SK-N-SH treated with all-trans-retinoic acid at 6 μM for 48 hours (cell line): ENCODE results near the gene ROPN1L.

ENCODE experiments used
- ATAC-seq: fragments of 200-7000 bp; cut with Tn5 transposase; 3 replicates; pipeline ENCODE4 v1.9.1; 2020; ENCODE audit warnings: mild to moderate bottlenecking, moderate library complexity
- ARNTL ChIP-seq: fragments of 450-650 bp; formaldehyde crosslinking; IDR thresholded peaks from 2 replicates; pipeline ENCODE4 v1.5.0; 2020; ENCODE audit warnings: low read depth, mild to moderate bottlenecking, moderate library complexity, borderline replicate concordance
- BACH2 ChIP-seq: fragments of 250-450 bp; sonication (Bioruptor Pico); IDR thresholded peaks from 2 replicates; pipeline ENCODE4 v1.9.0; 2021; ENCODE audit warnings: mild to moderate bottlenecking, borderline replicate concordance
- CSDC2 ChIP-seq: fragments of 250-450 bp; sonication (Bioruptor Pico); IDR thresholded peaks from 2 replicates; pipeline ENCODE4 v1.5.0; 2020; ENCODE audit warnings: mild to moderate bottlenecking, moderate library complexity
- ESRRG ChIP-seq: fragments of 250-450 bp; sonication (Bioruptor Pico); IDR thresholded peaks from 2 replicates; pipeline ENCODE4 v1.6.1; 2021; ENCODE audit warnings: mild to moderate bottlenecking
- GLIS3 ChIP-seq: fragments of 250-450 bp; sonication (Bioruptor Pico); IDR thresholded peaks from 2 replicates; pipeline ENCODE4 v1.5.0; 2020; ENCODE audit warnings: mild to moderate bottlenecking, moderate library complexity
- ISL1 ChIP-seq: fragments of 250-450 bp; sonication (Bioruptor Pico); IDR thresholded peaks from 2 replicates; pipeline ENCODE4 v2.1.2; 2022; ENCODE audit warnings: mild to moderate bottlenecking, moderate library complexity
- OSR1 ChIP-seq: fragments of 250-450 bp; sonication (Bioruptor Pico); IDR thresholded peaks from 2 replicates; pipeline ENCODE4 v1.8.0; 2022; ENCODE audit warnings: moderate library complexity, mild to moderate bottlenecking, inconsistent platforms
- PPARA ChIP-seq: fragments of 250-450 bp; sonication (Bioruptor Pico); IDR thresholded peaks from 2 replicates; pipeline ENCODE4 v1.5.0; 2020; ENCODE audit warnings: mild to moderate bottlenecking, borderline replicate concordance
- RARB ChIP-seq: fragments of 250-450 bp; sonication (Bioruptor Pico); IDR thresholded peaks from 2 replicates; pipeline ENCODE4 v1.8.0; 2021; ENCODE audit warnings: mild to moderate bottlenecking, moderate library complexity
- SNAI2 ChIP-seq: fragments of 250-450 bp; sonication (Bioruptor Pico); IDR thresholded peaks from 2 replicates; pipeline ENCODE4 v1.5.0; 2020; ENCODE audit warnings: mild to moderate bottlenecking, moderate library complexity
- TCF4 ChIP-seq: fragments of 250-450 bp; sonication (Bioruptor Pico); IDR thresholded peaks from 2 replicates; pipeline ENCODE4 v1.8.0; 2021; ENCODE audit warnings: mild to moderate bottlenecking, moderate library complexity, borderline replicate concordance
- TOX ChIP-seq: fragments of 250-450 bp; sonication (Bioruptor Pico); IDR thresholded peaks from 2 replicates; pipeline ENCODE4 v1.8.0; 2021; ENCODE audit warnings: mild to moderate bottlenecking, moderate library complexity, borderline replicate concordance
- ZFP3 ChIP-seq: fragments of 250-450 bp; sonication (Bioruptor Pico); IDR thresholded peaks from 2 replicates; pipeline ENCODE4 v1.5.0; 2020; ENCODE audit warnings: mild to moderate bottlenecking, moderate library complexity
- ZFP30 ChIP-seq: fragments of 450-650 bp; formaldehyde crosslinking; IDR thresholded peaks from 2 replicates; pipeline ENCODE4 v1.5.0; 2022; ENCODE audit warnings: mild to moderate bottlenecking, moderate library complexity
- ZNF565 ChIP-seq: fragments of 450-650 bp; formaldehyde crosslinking; conservative IDR thresholded peaks from 2 replicates; pipeline ENCODE4 v1.5.0; 2020; ENCODE audit warnings: low read depth, mild to moderate bottlenecking, moderate library complexity
- ZNF70 ChIP-seq: fragments of 450-650 bp; formaldehyde crosslinking; IDR thresholded peaks from 2 replicates; pipeline ENCODE4 v1.5.0; 2020; ENCODE audit warnings: mild to moderate bottlenecking, moderate library complexity
- ZNF8 ChIP-seq: fragments of 450-650 bp; formaldehyde crosslinking; IDR thresholded peaks from 2 replicates; pipeline ENCODE4 v1.5.0; 2020; ENCODE audit warnings: mild to moderate bottlenecking, moderate library complexity
- TF ChIP-seq, protein P1 (sequence below): fragments of 250-450 bp; sonication (Bioruptor Pico); IDR thresholded peaks from 2 replicates; pipeline ENCODE4 v1.8.0; 2021; ENCODE audit warnings: low read depth, mild to moderate bottlenecking, moderate library complexity, borderline replicate concordance
- TF ChIP-seq, protein P2 (sequence below): fragments of 250-450 bp; sonication (Bioruptor Pico); IDR thresholded peaks from 2 replicates; pipeline ENCODE4 v1.5.0; 2020; ENCODE audit warnings: mild to moderate bottlenecking, moderate library complexity
- TF ChIP-seq, protein P3 (sequence below): fragments of 250-450 bp; sonication (Bioruptor Pico); IDR thresholded peaks from 2 replicates; pipeline ENCODE4 v1.5.1; 2021; ENCODE audit warnings: mild to moderate bottlenecking, moderate library complexity
- TF ChIP-seq, protein P4 (sequence below): fragments of 250-450 bp; sonication (Bioruptor Pico); IDR thresholded peaks from 2 replicates; pipeline ENCODE4 v1.5.1; 2020; ENCODE audit warnings: low read depth, mild to moderate bottlenecking, moderate library complexity
- TF ChIP-seq, protein P5 (sequence below): fragments of 250-450 bp; sonication (Bioruptor Pico); IDR thresholded peaks from 2 replicates; pipeline ENCODE4 v1.8.0; 2020; ENCODE audit warnings: mild to moderate bottlenecking, moderate library complexity, borderline replicate concordance

Gene ROPN1L

DNA sequence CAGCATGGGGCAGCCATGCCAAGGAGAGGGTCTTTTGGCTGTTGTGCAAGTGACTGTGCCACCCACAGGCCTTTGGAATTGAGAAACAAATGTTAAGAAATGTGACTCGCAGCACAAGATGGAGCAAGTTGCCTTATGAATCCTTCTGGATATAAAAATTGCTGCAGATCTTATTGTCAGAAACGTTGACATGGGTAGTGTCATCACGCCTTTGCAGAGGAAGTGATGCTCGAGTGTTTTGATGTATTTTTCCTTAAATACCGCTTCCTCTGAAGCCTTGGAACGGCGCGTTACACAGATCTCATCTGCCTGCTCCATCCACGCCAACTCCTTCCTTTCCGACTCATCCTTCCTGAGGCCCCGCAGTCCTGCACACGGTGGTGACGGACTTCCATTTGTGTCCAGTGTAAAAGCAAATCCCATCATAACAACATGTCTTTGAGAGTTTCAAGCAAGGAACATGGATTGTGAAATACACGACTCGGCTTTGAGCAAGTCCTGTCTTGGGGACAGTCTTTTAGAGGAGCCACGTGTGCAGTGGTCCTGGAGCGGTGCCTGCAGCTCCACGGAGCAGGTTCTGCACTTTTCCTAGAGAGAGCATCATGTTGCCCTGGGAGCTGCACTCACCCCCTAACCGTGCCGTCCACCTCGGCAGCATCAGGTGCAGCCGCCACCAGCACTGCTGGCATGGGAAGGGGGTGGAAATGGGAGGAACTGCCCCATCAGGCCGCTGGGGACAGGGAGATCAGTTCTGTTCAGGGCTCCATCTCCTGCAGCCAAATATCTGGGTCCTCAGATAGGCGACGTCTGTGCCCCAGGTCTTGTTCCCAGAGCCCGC lies 15.1 kb downstream of the ROPN1L start:
- TF ChIP-seq, protein P1, sequence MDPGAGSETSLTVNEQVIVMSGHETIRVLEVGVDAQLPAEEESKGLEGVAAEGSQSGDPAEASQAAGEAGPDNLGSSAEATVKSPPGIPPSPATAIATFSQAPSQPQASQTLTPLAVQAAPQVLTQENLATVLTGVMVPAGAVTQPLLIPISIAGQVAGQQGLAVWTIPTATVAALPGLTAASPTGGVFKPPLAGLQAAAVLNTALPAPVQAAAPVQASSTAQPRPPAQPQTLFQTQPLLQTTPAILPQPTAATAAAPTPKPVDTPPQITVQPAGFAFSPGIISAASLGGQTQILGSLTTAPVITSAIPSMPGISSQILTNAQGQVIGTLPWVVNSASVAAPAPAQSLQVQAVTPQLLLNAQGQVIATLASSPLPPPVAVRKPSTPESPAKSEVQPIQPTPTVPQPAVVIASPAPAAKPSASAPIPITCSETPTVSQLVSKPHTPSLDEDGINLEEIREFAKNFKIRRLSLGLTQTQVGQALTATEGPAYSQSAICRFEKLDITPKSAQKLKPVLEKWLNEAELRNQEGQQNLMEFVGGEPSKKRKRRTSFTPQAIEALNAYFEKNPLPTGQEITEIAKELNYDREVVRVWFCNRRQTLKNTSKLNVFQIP (CRISPR knock-in tag): no peak
- TF ChIP-seq, protein P2, sequence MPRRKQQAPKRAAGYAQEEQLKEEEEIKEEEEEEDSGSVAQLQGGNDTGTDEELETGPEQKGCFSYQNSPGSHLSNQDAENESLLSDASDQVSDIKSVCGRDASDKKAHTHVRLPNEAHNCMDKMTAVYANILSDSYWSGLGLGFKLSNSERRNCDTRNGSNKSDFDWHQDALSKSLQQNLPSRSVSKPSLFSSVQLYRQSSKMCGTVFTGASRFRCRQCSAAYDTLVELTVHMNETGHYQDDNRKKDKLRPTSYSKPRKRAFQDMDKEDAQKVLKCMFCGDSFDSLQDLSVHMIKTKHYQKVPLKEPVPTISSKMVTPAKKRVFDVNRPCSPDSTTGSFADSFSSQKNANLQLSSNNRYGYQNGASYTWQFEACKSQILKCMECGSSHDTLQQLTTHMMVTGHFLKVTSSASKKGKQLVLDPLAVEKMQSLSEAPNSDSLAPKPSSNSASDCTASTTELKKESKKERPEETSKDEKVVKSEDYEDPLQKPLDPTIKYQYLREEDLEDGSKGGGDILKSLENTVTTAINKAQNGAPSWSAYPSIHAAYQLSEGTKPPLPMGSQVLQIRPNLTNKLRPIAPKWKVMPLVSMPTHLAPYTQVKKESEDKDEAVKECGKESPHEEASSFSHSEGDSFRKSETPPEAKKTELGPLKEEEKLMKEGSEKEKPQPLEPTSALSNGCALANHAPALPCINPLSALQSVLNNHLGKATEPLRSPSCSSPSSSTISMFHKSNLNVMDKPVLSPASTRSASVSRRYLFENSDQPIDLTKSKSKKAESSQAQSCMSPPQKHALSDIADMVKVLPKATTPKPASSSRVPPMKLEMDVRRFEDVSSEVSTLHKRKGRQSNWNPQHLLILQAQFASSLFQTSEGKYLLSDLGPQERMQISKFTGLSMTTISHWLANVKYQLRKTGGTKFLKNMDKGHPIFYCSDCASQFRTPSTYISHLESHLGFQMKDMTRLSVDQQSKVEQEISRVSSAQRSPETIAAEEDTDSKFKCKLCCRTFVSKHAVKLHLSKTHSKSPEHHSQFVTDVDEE (CRISPR knock-in tag): no peak
- no peak for TF ChIP-seq ZFP30 (CRISPR knock-in tag)
- TF ChIP-seq, protein P3, sequence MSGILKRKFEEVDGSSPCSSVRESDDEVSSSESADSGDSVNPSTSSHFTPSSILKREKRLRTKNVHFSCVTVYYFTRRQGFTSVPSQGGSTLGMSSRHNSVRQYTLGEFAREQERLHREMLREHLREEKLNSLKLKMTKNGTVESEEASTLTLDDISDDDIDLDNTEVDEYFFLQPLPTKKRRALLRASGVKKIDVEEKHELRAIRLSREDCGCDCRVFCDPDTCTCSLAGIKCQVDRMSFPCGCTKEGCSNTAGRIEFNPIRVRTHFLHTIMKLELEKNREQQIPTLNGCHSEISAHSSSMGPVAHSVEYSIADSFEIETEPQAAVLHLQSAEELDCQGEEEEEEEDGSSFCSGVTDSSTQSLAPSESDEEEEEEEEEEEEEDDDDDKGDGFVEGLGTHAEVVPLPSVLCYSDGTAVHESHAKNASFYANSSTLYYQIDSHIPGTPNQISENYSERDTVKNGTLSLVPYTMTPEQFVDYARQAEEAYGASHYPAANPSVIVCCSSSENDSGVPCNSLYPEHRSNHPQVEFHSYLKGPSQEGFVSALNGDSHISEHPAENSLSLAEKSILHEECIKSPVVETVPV (CRISPR knock-in tag): no peak
- no peak for TF ChIP-seq TOX (CRISPR knock-in tag)
- TF ChIP-seq ZNF70 (CRISPR knock-in tag): no peak
- TF ChIP-seq, protein P4, sequence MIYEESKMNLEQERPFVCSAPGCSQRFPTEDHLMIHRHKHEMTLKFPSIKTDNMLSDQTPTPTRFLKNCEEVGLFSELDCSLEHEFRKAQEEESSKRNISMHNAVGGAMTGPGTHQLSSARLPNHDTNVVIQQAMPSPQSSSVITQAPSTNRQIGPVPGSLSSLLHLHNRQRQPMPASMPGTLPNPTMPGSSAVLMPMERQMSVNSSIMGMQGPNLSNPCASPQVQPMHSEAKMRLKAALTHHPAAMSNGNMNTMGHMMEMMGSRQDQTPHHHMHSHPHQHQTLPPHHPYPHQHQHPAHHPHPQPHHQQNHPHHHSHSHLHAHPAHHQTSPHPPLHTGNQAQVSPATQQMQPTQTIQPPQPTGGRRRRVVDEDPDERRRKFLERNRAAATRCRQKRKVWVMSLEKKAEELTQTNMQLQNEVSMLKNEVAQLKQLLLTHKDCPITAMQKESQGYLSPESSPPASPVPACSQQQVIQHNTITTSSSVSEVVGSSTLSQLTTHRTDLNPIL (CRISPR knock-in tag): no peak
- no peak for TF ChIP-seq PPARA (CRISPR knock-in tag)
- TF ChIP-seq GLIS3 (CRISPR knock-in tag): no peak
- TF ChIP-seq OSR1 (CRISPR knock-in tag): no peak
- TF ChIP-seq CSDC2: no peak
- no peak for TF ChIP-seq ARNTL
- TF ChIP-seq ZFP3: no peak
- TF ChIP-seq, all 23 proteins: peak for 0
- peak; percentile 21; the same call in 2 of the 3 replicates for ATAC-seq

DNA sequence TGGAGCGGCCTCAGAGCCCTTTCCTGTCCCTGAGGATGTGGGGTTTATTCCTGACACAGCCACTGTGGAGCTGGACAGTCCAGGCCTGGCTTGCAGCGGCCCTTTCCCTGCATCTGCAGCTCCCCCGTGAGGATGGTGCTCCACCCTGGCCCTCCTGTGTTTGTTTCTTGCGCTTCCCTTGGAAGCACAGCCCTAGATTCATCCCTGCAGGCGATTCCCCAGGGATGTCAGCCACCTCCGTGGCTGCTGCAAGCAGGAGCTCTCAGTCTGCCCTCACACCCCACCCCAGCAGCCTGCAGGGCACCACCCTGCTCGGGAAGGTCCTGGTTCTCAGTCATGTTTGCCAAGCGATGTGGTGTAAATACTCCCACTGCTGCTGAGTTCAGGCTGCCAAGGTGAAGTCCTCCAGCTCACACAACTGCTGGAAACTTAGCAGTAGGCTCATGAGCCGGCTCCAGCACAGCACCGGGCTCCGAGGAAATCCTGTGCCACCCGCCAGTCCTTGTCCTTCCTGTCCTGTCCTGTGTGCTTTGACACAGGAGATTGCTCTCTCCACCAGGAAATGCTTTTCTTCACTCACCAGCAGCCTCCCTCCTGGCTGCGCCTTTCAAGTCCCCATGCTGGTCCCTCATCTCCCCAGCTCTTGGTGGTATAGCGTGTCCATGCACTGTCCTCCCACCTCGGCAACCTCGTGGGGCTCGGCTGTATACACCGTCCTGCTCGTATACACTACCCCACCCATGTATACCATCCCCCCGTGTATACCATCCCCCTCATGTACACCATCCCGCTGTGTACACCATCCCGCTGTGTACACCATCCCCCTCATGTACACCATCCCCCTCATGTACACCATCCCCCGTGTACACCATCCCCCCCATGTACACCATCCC lies 16.2 kb downstream of the ROPN1L start:
- TF ChIP-seq, protein P5, sequence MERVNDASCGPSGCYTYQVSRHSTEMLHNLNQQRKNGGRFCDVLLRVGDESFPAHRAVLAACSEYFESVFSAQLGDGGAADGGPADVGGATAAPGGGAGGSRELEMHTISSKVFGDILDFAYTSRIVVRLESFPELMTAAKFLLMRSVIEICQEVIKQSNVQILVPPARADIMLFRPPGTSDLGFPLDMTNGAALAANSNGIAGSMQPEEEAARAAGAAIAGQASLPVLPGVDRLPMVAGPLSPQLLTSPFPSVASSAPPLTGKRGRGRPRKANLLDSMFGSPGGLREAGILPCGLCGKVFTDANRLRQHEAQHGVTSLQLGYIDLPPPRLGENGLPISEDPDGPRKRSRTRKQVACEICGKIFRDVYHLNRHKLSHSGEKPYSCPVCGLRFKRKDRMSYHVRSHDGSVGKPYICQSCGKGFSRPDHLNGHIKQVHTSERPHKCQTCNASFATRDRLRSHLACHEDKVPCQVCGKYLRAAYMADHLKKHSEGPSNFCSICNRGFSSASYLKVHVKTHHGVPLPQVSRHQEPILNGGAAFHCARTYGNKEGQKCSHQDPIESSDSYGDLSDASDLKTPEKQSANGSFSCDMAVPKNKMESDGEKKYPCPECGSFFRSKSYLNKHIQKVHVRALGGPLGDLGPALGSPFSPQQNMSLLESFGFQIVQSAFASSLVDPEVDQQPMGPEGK (CRISPR knock-in tag): no peak
- TF ChIP-seq TOX (CRISPR knock-in tag) (no peak), ISL1 (CRISPR knock-in tag) (no peak), ZNF8 (CRISPR knock-in tag) (no peak), SNAI2 (CRISPR knock-in tag) (no peak), ZFP30 (CRISPR knock-in tag) (no peak), ZNF70 (CRISPR knock-in tag) (no peak), TCF4 (CRISPR knock-in tag) (no peak), OSR1 (CRISPR knock-in tag) (no peak), RARB (CRISPR knock-in tag) (no peak), ZNF565 (CRISPR knock-in tag) (no peak), ESRRG (no peak), BACH2 (CRISPR knock-in tag) (no peak), PPARA (CRISPR knock-in tag) (no peak), GLIS3 (CRISPR knock-in tag) (no peak)
- TF ChIP-seq, protein P2 (CRISPR knock-in tag): no peak
- TF ChIP-seq, protein P3 (CRISPR knock-in tag): no peak
- ATAC-seq: peak; percentile 8; the same call in 2 of the 3 replicates
